ENCODE results near the gene SIGLEC11.

DNA sequence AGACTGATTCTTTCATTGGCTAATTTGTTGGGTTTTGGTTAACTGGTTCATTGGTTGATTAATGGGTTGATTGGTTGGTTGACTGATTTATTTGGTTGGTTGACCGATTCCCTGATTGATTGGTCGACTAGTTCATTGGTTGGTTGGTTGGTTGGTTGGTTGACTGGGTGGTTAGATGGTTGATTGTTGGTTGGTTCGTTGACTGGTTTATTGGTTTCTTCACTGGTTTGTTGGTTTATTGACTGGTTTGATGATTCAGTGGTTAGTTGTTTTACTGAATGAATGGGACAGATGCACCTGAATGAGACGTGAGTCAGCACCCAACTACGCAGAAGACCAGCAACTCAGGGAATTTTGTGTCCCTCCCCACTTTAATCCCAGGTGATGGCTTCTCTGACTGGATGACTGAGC, 28.9 kb downstream of the SIGLEC11 start:
- TF ChIP-seq CTCF (IDR thresholded peaks at IDR 0.05) (no peak), FOXJ3 (CRISPR knock-in tag; IDR thresholded peaks at IDR 0.05) (no peak), USF2 (IDR thresholded peaks at IDR 0.05; ENCODE audit: borderline replicate concordance, low read depth, low read length) (no peak), REST (IDR thresholded peaks at IDR 0.05; ENCODE audit: low read depth, low read length) (no peak), POLR2AphosphoS5 (IDR thresholded peaks at IDR 0.05; ENCODE audit: low read depth, low read length) (no peak), YY1 (IDR thresholded peaks at IDR 0.05; ENCODE audit: low read depth) (no peak)
- TF ChIP-seq, protein P1, sequence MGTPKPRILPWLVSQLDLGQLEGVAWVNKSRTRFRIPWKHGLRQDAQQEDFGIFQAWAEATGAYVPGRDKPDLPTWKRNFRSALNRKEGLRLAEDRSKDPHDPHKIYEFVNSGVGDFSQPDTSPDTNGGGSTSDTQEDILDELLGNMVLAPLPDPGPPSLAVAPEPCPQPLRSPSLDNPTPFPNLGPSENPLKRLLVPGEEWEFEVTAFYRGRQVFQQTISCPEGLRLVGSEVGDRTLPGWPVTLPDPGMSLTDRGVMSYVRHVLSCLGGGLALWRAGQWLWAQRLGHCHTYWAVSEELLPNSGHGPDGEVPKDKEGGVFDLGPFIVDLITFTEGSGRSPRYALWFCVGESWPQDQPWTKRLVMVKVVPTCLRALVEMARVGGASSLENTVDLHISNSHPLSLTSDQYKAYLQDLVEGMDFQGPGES (IDR thresholded peaks at IDR 0.05; ENCODE audit: low read depth, low read length): no peak

All from SK-N-SH (cell line).